Heart right ventricle (tissue), 16 donors: Measurements from ENCODE around the gene SALL2. TPM values are rescaled to one million over a fixed set of nuclear protein-coding genes. Genes with fewer than 3 reads are reported as not detected.

Source experiments
- ATAC-seq, 8 donors: fragments of 200-7000 bp; cut with Tn5 transposase; one replicate each; pipeline ENCODE4 v1.9.1; 2020; ENCODE audit warnings: mild to moderate bottlenecking in 8 of 8, moderate library complexity in 8 of 8, moderate number of reproducible peaks in 1 of 8
- DNase-seq, 2 donors: peaks; one replicate each; pipeline ENCODE4 v3.0.0-alpha.2; 2020
- H3K27ac ChIP-seq, 10 donors: fragments of 200-600 bp; sonication (generic) in 2 of 10; one replicate each; pipeline versions ENCODE4 v1.5.0 to v1.8.0; 2020 to 2022; ENCODE audit warnings: mild to moderate bottlenecking in 3 of 10
- H3K27me3 ChIP-seq, 7 donors: fragments of 200-600 bp; one replicate each; pipeline ENCODE4 v1.8.0; 2021 to 2022; ENCODE audit warnings: mild to moderate bottlenecking in 2 of 7
- H3K36me3 ChIP-seq, 9 donors: fragments of 200-600 bp; sonication (generic) in 1 of 9; one replicate each; pipeline versions ENCODE4 v1.5.0 to v1.8.0; 2020 to 2022; ENCODE audit warnings: mild to moderate bottlenecking in 2 of 9
- H3K4me1 ChIP-seq, 9 donors: fragments of 200-600 bp; sonication (generic) in 1 of 9; one replicate each; pipeline versions ENCODE4 v1.5.0 to v1.8.0; 2020 to 2022; ENCODE audit warnings: mild to moderate bottlenecking in 4 of 9
- H3K4me3 ChIP-seq, 10 donors: fragments of 200-600 bp; sonication (generic) in 2 of 10; one replicate each; pipeline versions ENCODE4 v1.5.0 to v1.8.0; 2020 to 2022; ENCODE audit warnings: mild to moderate bottlenecking in 7 of 10, moderate library complexity in 2 of 10
- H3K9me3 ChIP-seq, 11 donors: fragments of 200-600 bp in 10 of 11; sonication (generic) in 2 of 11; one replicate each; pipeline versions ENCODE4 v1.5.0 to v1.8.0; 2013 to 2022; ENCODE audit warnings: mild to moderate bottlenecking in 2 of 11, control low read depth in 1 of 11, moderate library complexity in 1 of 11
- CTCF ChIP-seq, 9 donors: fragments of 200-600 bp; sonication (generic) in 2 of 9; IDR thresholded peaks; one replicate each; pipeline versions ENCODE4 v1.5.0 to v1.8.0; 2021 to 2022; ENCODE audit warnings: antibody characterized with exemption in 9 of 9, mild to moderate bottlenecking in 5 of 9, moderate library complexity in 1 of 9
- WGBS, 2 donors: extraction: QIAGEN DNeasy Blood & Tissue Kit; methylation state at CpG; one replicate each; pipeline ENCODE4 v1.1.7; 2013; ENCODE audit warnings: inconsistent platforms in 1 of 2; 5-methylcytosine and 5-hydroxymethylcytosine counted together
- intact Hi-C, 10 donors: fragments of 100-400 bp; cut with DNase I; formaldehyde crosslinking; loops; one replicate each; pipeline versions ENCODE4 v1.11.1 to v1.14.2; 2022
- polyA plus RNA-seq, 2 donors: library from polyadenylated mRNA; stranded (reverse); fragments of 200-250 nt; gene quantifications; one replicate each; pipeline ENCODE4 v1.2.3, GENCODE V29; 2013
- total RNA-seq, 10 donors: library from RNA; stranded (reverse); fragmentation: NEBNext Ultra II Directional in 3 of 10; extraction: Animal tissue kit (Norgen Biotek cat#: 25700) in 3 of 10; gene quantifications; one replicate each; pipeline versions ENCODE4 v1.2.1 to v1.2.4, GENCODE V29; 2021 to 2023
- donor health status: Arrhythmogenic right ventricular cardiomyopathy.
- donor health status: ischemic (EF 13 %, LVEDD 7.1; RV severe dilation, severe dysfunction).
- donor health status: healthy with polysubstance abuse.
- donor health status: DM: no; HTN: yes; CAD: no.
- donor health status: DM: no; HTN: no; CAD: no.
- donor health status: ischemic (EF 25% LVEDD 6.9; RV normal size, moderate dysfunction).
- donor health status: ischemic (EF 25% LVEDD 5.7; RV mildly dilated, moderate dysfunction).
- donor health status: healthy.
- donor health status: DM: yes; HTN: yes; CAD: no.
- donor health status: Ischemic cardiomyopathy.
- donor health status: ischemic (EF 35%, LVEDD 5.7; RV mildly dilated, moderate dysfunction).
- donor health status: nonischemic (EF 11% LVEDD 7.7; RV severe dilation, severe dysfunction).
- donor health status: DM: yes; HTN: yes; CAD: no.
- donor health status: PGD.
- donor health status: ischemic (EF 29% LVEDD 5.4; RV normal size, mild dysfunction).
- donor health status: nonischemic (EF 23%, LVEDD 6.1; RV moderate dilation, normal function).

SALL2 gene
- total and polyA plus RNA-seq, 12 donors = 1.1 to 6.6 (median 3.8) TPM

- Histone ChIP-seq H3K27ac (peak overlapping the region in 1 of 10 donors; percentile 11), H3K4me3 (no peak overlapping the region), H3K36me3 (peaks cover 0 to 69% (median 28%) of the 10 kb centered on the region in 9 donors), H3K4me1 (peaks cover 0 to 27% (median 13%) of the 10 kb centered on the region in 9 donors), H3K27me3 (no peaks in the 10 kb centered on the region), H3K9me3 (no peaks in the 10 kb centered on the region)
- no peak for TF ChIP-seq CTCF (IDR thresholded peaks at IDR 0.05)
- ATAC-seq (no peak), DNase-seq (no peak)
- intact Hi-C loops = loop anchor here in 1 of 10 donors (10.0 kb wide), 1 partner anchor 50 kb away; no protein-coding TSS in a partner anchor
Observed at GRCh38 chr14:21505012-21505553, 21.1 kb downstream of the SALL2 start.

- 97% methylated on average over 4 of the region's 4 CpGs for WGBS, 2 donors
- peaks cover 0 to 12% (median 0%) of the 10 kb centered on the region in 9 donors for H3K4me1 ChIP-seq
- no peaks in the 10 kb centered on the region for H3K9me3 ChIP-seq
- H3K27ac ChIP-seq = no peak overlapping the region
- TF ChIP-seq CTCF (IDR thresholded peaks at IDR 0.05) = no peak
- no peaks in the 10 kb centered on the region for H3K27me3 ChIP-seq
- peaks cover 0 to 80% (median 38%) of the 10 kb centered on the region in 9 donors for H3K36me3 ChIP-seq
- no peak overlapping the region for H3K4me3 ChIP-seq
- ATAC-seq (no peak), DNase-seq (no peak)
- intact Hi-C loops = loop anchor here in 2 of 10 donors (5.0 to 10.0 kb wide), 2 partner anchors 51 to 54 kb away; no protein-coding TSS in a partner anchor
Observed at GRCh38 chr14:21503376-21503775, 22.8 kb downstream of the SALL2 start.

DNA sequence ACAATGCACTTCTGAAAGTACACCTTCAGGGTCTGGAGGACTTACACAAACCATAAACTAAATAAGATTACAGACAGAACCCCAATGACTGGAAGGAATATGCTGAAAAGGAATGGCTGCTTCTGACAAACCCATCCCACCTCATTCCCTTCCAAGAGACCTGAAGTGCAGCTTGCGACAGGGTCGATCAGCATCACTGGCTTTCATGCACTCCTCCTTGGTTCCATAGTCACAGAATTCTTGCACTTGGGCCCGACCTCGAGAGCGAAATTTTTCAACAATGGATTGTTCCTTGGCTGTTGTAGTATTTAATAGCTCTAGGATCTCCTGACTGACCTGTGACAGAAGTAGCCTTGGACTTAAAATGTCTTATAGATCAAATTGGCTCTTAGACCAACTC is 24.6 kb downstream of the SALL2 start:
- ATAC-seq (no peak), DNase-seq (no peak)
- Histone ChIP-seq H3K27me3 (no peaks in the 10 kb centered on the region), H3K4me3 (no peak overlapping the region), H3K27ac (no peak overlapping the region), H3K36me3 (peaks cover 0 to 80% (median 53%) of the 10 kb centered on the region in 9 donors), H3K9me3 (no peaks in the 10 kb centered on the region), H3K4me1 (peaks cover 0 to 12% (median 0%) of the 10 kb centered on the region in 9 donors)
- TF ChIP-seq CTCF (IDR thresholded peaks at IDR 0.05) = no peak
- intact Hi-C loops = loop anchor here in 3 of 10 donors (2.0 to 10.0 kb wide), 3 partner anchors 53 to 56 kb away; no protein-coding TSS in a partner anchor
- WGBS, 2 donors = 90 to 95% methylated on average over 5 of the region's 5 CpGs

DNA sequence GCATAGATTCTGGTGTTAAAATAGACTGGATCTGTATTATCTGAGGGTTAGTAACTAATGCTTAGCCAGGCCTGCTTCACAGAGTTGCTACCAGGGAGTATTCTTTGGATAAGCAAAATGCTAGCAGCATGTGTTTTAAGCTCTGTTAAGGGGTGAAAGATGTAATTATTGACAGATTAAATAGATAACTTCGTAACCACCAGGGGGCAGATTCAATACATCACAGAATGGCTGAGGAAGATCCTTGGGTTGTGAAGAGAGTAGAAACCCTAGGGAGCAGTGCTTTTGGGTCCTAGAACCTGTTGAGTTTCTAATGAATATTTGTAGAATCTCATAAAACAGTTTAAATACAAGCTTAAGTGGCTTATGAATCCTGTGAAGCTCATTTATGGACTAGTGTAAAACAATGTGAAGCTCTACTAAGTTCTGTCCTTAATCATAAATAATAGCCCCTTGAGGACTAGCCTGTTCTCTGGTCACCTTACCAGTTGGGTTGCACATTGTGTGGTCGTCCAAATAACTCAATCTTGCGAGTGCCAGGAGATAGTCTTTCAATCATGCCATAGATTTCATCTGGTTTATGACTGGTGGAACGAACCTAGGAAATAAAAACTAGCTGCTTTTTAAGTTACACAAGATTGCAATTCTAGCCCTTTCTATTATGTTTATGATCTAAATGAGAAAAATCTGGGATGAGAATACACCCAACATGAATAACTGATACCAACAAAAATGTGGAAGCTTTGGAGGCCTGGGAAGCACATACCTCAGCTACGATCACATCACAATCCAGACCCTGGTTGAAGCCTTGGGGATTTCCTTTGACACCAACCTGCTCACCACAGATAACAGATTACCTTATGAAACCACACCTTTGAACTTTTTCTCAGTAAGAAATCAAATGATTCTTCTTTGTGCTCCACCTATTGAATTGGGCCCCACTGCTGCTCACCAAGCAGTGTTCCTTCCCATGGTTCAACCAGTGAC is 27.3 kb downstream of the SALL2 start:
- intact Hi-C loops = loop anchor here in 6 of 10 donors (2.0 to 10.0 kb wide), 3 partner anchors 56 to 58 kb away; no protein-coding TSS in a partner anchor
- peaks cover 0 to 100% (median 73%) of the 10 kb centered on the region in 9 donors for H3K36me3 ChIP-seq
- TF ChIP-seq CTCF (IDR thresholded peaks at IDR 0.05) = peak; percentile 6 to 61 (median 49)

More for the DNA sequence above, 27.3 kb downstream of the SALL2 start:
- Histone ChIP-seq H3K9me3 (no peaks in the 10 kb centered on the region), H3K27me3 (no peaks in the 10 kb centered on the region), H3K27ac (no peak overlapping the region), H3K4me3 (no peak overlapping the region), H3K4me1 (no peaks in the 10 kb centered on the region)
- ATAC-seq (peak in 4 of 8 donors; percentile 22 to 32 (median 24)), DNase-seq (no peak)
- WGBS, 2 donors = 68 to 74% methylated on average over 5 of the region's 5 CpGs
